Ramos (cell line): Measurements from ENCODE around the gene MYOF.
"Not testable (repeated sequence)": the region's sequence is repeated elsewhere in the genome, so short reads cannot be mapped to it uniquely, and the experiment has no call there.

Experiments used
- in situ Hi-C: fragments of 300-500 bp; cut with MboI; formaldehyde crosslinking; loops from one replicate; pipeline ENCODE4 v1.14.3; 2022; ENCODE audit warnings: low sequenced_read_pairs; ENCODE audit not compliant: unreplicated experiment

Gene MYOF

DNA sequence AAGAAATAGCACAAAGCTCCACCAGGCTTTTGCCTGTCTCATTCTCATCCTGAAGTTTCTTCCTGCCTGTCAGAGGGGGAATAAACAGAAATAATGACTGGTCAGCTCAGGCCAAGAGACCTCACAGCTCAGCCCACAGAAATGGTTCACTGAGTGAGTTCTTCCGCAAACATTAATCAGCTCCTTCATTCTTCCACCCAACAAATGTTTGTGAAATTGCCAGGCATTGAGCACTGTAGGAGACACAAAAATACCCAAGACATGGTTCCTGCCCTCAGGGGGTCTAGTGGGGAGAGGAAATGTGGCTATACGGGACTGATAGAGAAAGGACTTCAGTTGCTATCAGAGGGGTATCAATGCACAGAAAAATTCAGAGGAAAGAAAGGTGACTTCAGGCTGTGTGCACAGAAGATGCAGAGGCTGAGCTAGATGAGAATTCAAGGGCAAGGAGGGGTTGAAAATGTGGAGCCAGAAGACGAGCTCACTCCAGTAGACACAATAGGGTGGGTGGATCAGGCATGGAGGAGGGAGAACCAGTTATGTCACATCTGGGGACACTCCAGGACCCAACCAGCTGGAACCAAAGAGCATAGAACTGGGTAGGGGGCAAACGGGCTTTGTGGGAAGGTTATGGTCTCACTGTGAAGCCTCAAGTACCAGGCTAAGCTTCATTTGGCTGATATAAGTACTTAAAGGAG is 20.9 kb downstream of the MYOF start:
- in situ Hi-C loops: no loop called here

DNA sequence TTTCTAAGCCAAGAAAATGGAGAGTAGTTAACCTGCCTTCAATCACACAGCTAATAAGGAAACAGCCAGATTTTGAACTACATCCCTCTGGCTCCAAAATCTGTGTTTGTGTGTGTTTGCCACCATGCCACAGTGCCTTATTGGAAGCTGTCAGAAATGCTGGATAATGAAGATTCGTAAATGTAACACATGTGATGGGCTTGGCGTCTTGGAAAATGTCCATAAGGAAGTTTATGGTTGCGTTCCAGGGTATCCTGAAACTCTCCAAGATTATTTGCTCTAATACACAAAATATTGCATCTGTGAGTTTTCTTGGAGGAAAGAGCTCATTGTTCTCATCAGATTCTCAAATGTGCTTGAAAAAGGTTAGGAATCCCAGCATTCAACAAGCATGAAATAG is 22.7 kb downstream of the MYOF start:
- in situ Hi-C loops: no loop called here

GRCh38 chr10:93458821-93459257 is 23.3 kb downstream of the MYOF start:
- in situ Hi-C loops: no loop called here

DNA sequence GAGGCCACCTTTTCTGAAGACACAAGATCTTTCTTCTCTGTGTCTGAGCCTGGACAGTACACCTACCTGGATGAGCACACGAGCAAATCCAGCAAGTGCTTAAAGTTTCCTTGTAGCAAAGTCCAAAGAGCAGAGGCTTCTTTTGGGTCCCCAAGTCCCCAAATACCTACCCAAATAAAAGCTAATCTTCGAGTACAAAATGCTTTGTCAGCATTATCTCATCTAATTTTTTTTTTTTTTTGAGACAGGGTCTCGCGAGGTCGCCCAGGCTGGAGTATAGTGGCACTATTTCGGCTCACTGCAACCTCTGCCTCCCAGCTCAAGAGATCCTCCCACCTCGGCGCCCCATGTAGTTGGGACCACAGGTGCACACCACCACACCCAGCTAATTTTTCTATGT is 24.6 kb downstream of the MYOF start:
- in situ Hi-C loops: no loop called here

- in situ Hi-C loops: no loop called here
Measured at GRCh38 chr10:93456480-93456879, 25.7 kb downstream of the MYOF start.

GRCh38 chr10:93454736-93455135 is 27.4 kb downstream of the MYOF start:
- in situ Hi-C loops: no loop called here

GRCh38 chr10:93454146-93454545 is 28.0 kb downstream of the MYOF start:
- in situ Hi-C loops: no loop called here

GRCh38 chr10:93452143-93452542 is 30.0 kb downstream of the MYOF start:
- in situ Hi-C loops: no loop called here

DNA sequence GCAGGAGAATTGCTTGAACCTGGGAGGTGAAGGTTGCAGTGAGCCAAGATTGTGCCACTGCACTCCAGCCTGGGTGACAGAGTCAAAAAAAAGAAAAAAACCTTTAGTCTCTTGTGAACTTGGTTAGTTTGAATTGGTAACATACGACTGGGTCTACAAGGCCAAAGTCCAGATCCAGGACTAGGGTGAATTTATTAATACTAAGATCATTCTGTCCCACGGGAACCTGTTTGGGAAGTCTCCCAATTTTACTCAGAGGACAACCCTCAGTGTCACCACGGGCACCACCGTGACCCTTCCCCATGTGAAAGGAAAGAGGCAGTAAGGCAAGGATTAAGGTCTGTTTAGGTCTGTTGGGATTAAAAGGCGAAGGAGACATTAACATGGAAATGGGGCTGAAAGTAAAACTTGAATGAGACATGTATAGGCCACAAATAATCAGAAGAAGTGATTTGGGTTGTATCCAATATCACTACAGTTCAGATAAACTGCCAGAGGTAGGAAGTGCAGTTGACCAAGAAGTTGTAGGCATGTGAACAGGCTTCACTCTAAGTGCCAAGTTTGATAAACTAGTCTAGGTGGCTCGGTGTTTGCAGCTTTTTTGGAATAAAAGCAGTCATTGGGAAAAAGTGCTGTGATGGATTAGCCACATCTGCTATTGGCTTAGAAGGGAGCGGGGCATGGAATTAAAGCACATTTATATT is 30.7 kb downstream of the MYOF start:
- in situ Hi-C loops: no loop called here

DNA sequence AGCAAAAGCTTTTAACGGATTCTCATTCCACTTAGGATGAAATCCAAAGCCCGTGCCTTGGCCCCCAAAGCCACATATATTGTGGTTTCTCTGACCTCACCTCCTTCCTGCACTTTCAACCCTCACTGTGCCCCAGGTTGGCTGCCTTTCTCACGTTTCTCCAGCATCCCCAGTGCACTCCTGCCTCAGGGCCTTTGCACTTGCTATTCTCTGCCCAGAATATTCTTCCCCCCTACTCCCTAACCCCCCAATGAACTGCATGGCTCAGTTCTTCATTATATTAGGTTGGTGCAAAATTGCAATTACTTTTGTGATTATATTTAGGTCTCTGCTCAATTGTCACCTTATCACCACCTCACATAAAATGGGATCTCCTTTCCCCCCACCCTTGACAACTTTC is 34.2 kb downstream of the MYOF start:
- in situ Hi-C loops: no loop called here

- in situ Hi-C loops: no loop called here
Measured at GRCh38 chr10:93447019-93447418, 35.1 kb downstream of the MYOF start.

DNA sequence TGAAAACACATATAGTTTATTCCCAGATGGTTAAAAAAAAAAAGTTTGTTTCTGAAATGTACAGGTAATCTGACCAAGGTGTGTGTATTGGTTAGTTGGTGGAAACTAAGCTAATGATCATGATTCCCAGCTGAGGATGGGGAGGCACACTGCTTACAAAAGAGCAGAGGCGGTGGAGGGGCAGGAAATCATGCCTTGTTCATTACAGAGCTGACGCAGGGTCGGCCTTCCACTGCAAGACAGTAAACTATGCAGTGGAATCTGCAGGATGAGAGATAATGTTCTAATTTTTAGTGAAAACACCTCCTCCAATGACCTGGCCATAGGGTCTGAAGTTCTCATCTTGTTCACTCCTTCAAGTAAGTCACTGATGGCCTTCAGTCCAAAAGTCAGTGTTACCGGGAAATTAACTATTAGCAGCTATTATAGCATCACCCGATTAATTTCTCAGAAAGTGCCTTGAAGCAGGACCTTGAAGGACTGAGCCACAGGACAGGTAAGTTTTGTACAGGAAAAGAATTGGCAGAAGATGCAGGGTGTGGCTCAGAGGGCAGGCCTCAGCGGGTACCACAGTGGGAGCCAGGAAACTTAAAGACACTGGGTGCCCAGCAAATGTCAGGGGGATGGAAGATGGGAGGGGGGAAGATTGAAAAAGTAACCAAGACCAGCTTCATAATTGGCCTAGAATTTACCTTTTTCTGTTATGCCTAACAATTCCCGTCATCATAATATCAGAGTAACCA is 36.0 kb downstream of the MYOF start:
- in situ Hi-C loops: no loop called here

DNA sequence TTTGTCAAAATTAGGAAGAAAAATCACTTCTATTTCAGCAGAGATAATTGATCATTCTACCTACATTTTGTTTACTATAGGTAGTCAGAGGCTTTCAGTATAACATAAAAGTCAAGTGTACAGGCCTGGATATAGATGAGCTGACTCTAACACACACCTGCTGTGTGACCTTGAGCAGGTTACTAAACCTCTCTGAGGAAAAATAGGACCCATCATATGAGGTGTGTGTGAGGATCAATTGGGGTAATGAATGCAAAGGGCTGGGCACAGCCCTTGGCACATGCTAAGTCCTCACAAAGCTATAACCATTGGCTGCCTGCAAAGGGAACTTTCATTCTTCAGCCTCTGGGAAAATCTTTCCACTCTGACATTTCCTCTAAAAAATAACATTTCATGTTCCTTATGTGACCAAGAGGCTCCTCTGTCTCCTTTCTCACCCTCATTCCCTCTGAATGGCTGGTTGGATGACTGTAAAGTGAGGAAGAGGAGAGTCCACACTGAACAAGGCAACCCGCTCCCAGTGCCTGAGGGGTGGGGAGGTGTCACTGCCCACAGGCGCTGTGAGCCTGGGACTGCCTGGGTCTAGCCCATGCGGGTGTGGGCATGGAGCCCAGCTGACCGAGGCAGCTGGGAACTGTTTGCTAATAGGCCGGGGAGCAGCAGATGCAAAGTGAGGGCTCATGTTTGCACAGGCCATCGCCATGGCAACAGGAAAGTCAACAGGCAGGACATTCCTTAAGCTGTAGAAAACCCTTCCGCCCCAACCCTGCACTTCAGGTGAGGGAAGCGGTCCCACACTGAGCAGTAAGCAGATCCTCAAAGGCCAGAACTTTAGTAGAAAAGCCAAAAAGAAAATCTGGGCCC is 36.8 kb downstream of the MYOF start:
- in situ Hi-C loops: no loop called here

GRCh38 chr10:93443481-93443880 is 38.7 kb downstream of the MYOF start:
- in situ Hi-C loops: no loop called here

- in situ Hi-C loops: not testable (repeated sequence)
Measured at GRCh38 chr10:93442721-93443120, 39.4 kb downstream of the MYOF start.

DNA sequence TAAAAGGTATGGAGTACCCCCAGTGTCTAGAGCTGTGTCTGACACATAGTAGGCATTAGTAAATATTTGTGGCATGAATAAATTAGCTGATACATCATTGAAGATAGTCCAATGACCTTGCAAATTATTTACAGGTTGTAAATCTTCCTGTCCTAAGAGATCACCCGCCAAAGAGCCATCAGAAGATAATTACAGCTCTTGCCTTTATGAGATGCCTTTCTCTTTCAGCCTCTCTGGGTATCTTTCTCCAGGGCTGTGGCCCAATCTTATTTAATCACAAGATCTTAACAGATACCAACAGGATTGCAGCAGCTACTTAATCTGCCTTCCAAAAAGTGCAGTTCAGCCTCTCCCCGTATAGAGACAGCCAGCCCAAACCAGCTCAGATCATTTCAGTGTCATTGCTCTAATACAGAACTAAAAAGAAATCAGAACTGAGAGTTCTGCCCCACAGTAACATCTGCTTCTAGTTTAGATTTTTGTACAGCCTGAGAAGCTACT is 41.5 kb downstream of the MYOF start:
- in situ Hi-C loops: no loop called here

DNA sequence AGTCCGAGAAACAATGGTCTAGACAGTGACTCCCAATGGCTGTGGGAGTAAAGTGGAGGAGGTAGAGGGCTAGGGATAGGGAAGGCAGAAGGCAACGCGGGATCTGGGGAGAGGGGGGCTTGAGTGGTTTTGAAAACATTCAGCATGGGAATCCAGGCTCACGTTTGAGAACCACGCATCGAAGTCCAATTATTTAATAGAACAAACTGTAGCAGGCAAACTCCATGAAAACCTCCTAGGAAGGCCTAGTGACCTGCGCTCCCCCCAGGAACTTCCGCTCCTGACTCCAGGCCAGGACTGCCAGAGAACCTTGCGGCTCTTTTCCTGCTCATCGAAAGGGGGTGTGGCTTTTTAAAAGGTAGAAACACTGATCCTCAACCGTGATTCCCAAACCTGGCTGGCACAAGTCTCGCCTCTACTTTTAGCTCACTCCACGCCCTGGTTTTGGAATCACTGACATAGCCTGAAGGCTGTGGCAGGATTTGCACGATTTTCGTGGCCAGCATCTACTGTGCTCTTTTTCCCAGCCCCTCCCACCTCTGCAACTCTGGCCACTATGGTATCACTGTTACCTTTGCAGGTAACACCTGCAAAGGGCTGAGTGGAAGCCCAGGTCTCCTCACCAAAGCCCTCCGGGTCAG is 43.4 kb downstream of the MYOF start:
- in situ Hi-C loops: no loop called here

DNA sequence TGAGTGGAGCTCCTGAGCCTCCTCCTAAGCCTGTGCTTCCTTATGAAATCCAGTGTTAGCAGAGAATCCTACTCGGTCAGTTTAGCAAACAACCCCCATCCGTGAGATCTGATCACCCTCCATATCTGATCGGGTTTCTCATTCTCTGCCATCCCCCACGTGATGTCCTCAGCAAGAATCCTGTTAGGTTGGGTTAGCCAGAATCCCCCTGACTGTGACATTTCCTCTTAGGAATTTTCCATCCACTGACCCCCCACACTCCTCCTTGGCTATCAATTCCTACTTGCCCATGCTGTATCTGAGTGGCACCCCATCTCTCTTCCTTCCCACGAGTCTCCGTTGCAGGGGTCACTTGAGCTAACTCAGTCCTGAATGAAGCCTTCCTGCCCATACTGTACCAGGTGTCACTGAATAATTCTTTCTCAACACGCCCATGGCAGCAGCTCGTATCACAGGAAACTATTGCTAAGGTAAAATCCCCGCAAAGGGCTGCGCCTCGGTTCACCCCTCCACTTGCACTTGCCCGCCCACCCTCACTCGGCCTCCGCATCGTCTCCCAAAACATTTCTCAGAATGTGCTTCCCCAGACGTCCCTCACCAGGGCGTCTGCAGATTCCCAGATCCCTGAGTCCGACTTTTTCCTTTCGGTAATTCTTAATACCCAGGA is 44.1 kb downstream of the MYOF start:
- in situ Hi-C loops: no loop called here
